GM10248 (cell line): Measurements from ENCODE around the gene ABRACL.

Experiments
- CTCF ChIA-PET: fragments of 300-600 bp; sonication (Branson Sonifier 250); formaldehyde crosslinking; extraction: SDS; loops from one replicate; lab custom pipeline; 2021; ENCODE audit warnings: antibody characterized with exemption; lab: Yijun Ruan, JAX
- POLR2A ChIA-PET: fragments of 350-650 bp; sonication (Branson Sonifier 250); formaldehyde crosslinking; extraction: SDS; loops from one replicate; lab custom pipeline; 2020; ENCODE audit warnings: antibody characterized with exemption; lab: Yijun Ruan, JAX
- DNase-seq: peaks from one replicate; pipeline ENCODE4 v3.0.0; 2012; ENCODE audit errors: extremely low spot score
- CTCF ChIP-seq: IDR thresholded peaks from 2 replicates; pipeline ENCODE4 v1.5.1; 2012; ENCODE audit warnings: mild to moderate bottlenecking, low read depth; ENCODE audit errors: extremely low read depth, missing control alignments, control extremely low read depth

ABRACL gene

GRCh38 chr6:139079018-139079417 is 50.5 kb downstream of the ABRACL start:
- no peak for TF ChIP-seq CTCF
- CTCF ChIA-PET, result no interaction called here
- POLR2A ChIA-PET, result no interaction called here
- DNase-seq, result no peak

GRCh38 chr6:139080255-139080920 is 51.8 kb downstream of the ABRACL start:
- no peak for TF ChIP-seq CTCF
- POLR2A ChIA-PET, result no interaction called here
- CTCF ChIA-PET, result interaction anchor here (1.6 kb wide), 1 partner anchor 19 kb away, joined by 5 read pairs; no protein-coding TSS in a partner anchor
- no peak for DNase-seq

GRCh38 chr6:139081471-139081870 is 52.9 kb downstream of the ABRACL start:
- no peak for DNase-seq
- TF ChIP-seq CTCF, result no peak
- ChIA-PET POLR2A (no interaction called here), CTCF (interaction anchor here (1.6 kb wide), 1 partner anchor 17 kb away, joined by 5 read pairs; no protein-coding TSS in a partner anchor)

- DNase-seq, result no peak
- POLR2A ChIA-PET, result no interaction called here
- CTCF ChIA-PET, result interaction anchor here (1.6 kb wide), 1 partner anchor 17 kb away, joined by 5 read pairs; no protein-coding TSS in a partner anchor
These were observed 53.8 kb downstream of the ABRACL start for GRCh38 chr6:139082370-139082769.

GRCh38 chr6:139091826-139092225 is 63.3 kb downstream of the ABRACL start:
- CTCF ChIA-PET, result no interaction called here
- DNase-seq, result no peak
- TF ChIP-seq CTCF, result no peak
- POLR2A ChIA-PET, result no interaction called here

More at GRCh38 chr6:139082370-139082769, 53.8 kb downstream of the ABRACL start:
- no peak for TF ChIP-seq CTCF
